Suppressor macrophage treated with lipopolysaccharide for 1 hour (primary cell): ENCODE data around the gene ULBP1.
"Not testable (repeated sequence)": the region's sequence is repeated elsewhere in the genome, so short reads cannot be mapped to it uniquely, and the experiment has no call there.

Experiments
- DNase-seq, 3 donors: peaks; one replicate each; pipeline ENCODE4 v3.0.0-alpha.2; 2020 to 2022

The ULBP1 gene

DNA sequence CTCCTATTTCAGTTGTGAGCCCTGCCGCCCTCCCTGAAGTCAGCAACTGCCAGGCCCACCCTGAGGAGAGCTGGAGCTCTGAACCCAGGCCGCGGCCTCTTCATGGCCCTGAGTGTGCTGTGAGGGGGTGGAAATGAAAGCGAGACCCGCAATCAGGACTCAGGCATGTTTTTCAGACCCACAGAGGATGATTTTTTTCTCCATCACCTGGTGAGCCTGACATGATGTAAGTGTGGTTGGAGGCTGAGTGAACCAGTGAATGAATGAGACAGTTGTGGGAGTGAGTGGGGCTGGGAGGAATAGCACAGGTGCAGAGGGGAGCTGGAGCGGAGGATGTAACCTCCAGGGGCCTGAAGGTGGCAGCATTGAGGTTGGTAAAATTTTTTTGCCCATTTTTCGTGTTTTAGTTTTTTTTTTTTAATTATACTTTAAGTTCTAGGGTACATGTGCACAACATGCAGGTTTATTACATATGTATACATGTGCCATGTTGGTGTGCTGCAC lies 43.3 kb downstream of the ULBP1 start:
- peak in 1 of 3 donors; percentile 37 for DNase-seq

DNA sequence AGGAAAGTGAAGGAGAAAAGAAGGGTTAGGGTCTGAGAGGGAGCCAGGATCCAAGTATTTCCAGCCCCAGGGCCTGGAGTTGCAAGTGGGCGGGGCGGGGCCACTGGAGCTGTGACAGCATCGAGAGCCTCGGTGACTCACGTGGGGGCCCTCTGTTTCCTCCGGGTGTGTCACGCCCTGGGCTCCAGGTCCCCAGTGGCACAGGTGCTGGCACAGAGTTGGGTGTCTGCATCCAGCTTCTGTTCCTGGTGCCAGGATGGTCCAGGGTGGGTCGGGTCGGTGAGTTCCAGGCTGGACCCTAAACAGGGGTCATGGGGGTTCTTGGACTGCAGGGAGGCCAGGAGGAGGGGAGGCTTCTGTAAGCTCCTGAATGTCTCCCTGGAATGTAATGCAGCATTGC lies 44.8 kb downstream of the ULBP1 start:
- DNase-seq = peak in 2 of 3 donors; percentile 20 to 39

DNA sequence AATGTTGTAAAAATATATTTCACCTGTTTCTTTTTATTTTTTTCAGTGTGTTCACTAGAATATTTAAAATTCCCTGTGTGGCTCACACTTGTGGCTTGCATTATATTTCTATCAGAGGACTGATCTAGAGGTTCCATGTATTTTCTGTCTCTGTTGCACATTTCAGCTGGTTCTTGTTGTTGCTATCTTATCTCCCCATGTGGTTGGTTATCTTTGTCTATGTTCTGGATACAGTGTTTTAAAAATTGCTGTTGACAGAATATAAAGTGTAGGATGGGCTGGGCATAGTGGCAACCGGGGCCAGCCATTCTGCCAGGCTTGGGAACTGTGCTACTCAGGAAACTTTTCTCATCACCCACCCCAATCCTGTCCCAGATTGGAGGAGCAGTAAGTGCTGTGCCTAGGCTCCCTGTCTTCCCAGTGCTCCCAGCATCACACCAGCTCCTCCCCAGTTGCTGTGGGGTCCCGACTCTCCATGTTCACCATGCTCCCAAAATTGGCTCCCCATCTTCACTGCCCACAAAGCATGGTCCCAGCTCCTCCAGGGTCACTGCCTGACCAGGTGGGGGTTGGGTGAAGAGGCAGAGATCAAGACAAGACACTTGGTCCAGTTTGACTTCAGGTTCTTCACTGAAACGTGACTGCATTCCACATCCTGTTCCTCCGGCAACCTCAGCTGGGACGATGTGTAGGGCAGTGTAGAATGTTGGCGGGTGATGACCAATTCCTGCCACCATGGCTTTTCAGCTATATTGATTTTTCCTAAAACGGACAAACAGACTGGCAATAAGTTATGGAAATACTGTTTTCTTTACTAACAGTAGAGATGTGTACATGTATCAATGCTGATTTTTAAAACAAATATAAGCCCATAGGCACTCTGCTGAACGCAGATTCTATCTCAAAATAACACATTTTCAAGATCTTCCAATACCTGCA lies 49.4 kb downstream of the ULBP1 start:
- DNase-seq = not testable (repeated sequence)

DNA sequence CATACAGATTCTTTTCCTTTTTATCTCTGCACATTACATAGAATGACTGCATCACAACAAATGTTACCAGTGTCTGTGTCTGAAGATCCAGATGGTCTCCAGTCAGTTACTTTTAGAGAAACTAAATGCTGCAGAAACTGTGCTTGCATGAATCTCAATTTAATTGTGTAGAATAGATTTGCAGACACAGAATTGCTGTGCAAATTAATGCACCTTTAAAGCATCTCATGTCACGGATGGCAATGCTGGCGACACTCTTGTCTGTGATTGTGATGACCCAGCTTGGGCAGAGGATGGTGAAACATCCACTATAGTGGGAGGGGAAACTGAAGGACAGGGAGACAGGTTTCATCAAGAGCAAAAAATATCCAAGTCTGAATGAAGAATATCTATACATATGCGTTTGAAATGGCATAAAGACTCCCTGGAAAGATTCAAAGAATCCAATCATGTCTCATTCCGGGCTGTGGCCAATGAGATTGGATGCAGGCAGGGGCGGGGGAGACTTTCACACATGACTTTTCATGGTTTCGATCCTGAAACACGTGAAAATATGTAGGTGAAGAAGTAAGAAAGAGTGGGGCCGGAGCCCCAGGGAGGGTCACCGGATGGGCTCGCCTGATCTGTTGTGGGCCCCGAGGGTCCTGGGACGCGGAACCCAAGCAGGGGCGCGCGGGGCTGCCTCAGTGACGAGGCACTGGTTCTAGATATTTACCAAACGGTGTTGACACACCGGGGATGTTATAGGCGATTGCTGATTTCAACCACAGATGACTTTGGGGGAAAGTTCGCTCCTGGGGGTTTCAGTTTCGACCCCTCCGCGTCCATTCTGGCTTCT lies 50.3 kb downstream of the ULBP1 start:
- not testable (repeated sequence) for DNase-seq

DNA sequence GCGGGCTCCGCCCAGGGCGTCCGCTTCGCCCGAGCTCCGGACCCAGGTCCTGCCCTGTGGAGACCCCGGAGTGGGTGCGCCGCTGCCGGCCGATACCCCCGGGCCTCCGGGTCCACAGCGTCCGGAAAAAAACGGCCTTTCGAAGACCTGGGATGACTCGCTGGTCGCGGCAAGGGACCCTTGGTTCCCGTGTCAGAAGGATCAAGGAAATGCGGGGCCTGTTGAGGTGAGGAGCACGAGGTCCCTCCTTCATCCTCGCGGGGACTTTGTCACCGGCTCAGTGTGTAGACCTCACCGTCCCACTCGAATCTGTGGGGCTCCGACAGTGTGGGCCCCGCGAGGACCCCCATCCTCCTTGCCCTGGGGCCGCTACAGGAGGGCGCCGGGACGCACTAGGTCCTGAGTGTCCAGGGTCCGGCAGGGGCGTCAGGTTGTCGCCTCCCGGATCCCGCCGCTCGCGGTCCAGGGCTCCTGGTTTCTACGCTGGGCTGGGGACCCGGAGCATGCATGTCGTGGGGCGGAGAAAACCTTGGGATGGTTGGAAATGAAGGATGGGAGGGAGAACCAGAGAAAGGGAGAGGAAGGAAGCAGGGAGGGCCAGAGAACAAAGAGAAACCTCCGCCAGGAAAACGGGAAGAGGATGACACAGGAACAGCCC lies 51.0 kb downstream of the ULBP1 start:
- DNase-seq = not testable (repeated sequence)

DNA sequence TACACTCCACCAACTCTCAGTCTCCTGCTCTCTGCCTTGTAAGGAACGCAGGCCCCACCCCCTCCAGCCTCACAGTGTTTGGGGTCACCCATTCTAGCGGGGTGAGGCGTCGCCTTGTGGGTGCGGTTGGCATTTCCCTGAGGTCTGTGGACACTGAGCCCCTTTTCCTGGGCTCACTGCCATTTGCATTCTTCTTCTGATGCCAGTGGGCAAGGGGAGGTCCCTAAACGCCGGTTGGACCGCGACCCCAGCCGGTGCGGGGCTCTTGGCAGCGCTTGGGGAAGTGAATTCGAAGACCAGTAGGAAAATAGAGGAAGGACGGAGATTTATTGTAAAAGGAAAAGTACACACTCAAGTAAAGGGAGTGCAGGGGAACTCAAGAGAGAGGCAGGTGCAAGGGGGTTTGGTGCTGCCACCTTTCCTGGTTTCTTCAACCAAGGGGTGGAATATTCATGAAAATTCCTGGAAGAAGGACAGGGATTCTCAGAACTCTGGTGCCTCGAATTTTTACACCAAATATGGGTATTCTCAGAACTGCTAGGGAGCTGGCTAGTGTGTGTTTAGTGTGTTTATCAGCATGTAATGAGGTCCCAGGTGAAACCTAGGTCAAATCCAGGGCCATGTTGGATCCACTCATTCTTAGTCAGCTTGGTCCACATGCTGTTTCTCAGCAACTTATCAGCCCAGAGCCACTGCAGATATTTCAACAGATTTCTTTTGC lies 51.7 kb downstream of the ULBP1 start:
- not testable (repeated sequence) for DNase-seq

DNA sequence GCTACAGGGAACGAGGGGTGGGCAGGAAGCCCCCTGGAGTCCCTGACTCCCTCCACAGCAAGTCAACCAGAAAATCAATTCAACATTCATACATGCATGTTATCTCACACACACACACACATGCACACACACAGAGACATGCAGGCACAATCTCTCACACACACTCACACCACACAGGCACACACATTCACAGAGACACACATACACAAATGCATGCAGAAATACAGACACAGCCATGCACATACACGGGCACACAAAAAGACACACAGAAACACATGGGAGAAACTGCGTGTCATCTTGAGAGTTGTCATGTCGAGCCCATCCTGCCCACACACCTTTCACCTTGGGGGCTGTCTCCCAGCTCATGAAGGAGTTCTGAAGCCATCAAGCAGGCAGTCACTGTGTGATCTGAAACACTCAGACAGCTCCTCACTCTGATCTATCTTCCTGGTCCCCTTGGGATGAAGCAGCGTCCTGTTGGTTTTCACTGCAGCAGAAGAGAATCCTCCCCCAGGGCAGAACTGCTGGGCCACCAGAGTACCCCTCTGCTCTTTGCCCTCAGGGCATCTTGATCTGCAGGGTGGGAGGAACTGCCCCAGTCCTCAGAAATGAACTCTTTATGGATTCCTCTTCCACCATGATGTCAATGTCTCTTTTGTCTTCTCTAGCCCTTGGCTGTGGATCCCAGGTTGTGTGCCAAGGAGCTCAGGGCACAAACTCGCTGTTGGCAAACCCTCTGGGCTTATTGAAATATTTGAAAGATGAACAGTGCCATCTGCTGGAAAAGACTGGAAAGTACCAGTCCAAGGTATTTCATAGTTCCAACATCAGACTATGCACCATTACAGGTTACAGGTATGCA lies 52.8 kb downstream of the ULBP1 start:
- DNase-seq = peak; percentile 69 to 86 (median 83)

DNA sequence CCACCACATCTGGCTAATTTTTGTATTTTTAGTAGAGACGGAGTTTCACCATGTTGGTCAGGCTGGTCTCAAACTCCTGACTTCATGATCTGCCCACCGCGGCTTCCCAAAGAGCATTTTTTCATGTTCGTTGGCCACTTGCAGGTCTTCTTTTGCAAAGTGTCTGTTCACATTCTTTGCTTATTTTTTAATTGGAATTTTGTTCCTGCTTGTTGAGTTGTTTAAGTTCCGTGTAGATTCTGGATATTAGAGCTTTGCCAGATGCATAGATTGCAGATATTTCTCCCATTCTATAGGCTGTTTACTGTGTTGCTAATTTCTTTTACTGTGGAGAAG lies 53.4 kb downstream of the ULBP1 start:
- DNase-seq = not testable (repeated sequence)

DNA sequence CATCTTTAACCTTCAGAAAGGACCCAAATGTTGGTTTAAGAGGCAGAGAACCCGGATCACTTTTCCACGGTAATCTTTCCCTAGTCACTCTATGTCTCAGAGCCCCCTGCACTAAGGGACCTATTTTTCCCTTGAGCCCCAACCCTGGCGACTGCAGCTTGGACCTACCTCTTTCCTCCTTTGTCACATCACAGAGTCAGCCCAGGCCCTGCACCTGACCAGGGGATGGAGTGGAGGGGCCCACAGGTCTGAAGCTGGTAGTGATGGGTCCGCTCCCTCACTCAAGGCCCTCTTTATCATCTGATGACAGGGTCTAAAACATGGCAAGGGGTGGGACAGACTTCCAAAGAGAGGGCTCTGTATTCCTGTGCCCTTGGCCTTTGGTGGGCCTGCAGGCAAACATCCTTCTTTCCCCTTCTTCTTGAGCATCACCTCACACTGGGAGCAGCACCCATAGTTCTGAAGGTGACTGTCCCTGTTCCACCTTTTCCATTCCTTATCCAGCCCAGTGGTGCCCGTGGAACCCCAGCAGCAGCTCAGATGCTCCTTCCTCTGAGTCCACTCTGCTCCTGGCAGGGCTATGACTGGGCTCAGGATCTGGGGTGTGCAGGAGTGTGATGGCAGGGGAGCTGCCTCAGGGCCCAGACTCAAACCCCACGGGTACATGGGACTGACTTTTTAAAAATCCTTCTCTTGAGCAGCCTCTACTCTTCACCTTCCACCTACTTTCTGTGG lies 55.3 kb downstream of the ULBP1 start:
- no peak for DNase-seq

DNA sequence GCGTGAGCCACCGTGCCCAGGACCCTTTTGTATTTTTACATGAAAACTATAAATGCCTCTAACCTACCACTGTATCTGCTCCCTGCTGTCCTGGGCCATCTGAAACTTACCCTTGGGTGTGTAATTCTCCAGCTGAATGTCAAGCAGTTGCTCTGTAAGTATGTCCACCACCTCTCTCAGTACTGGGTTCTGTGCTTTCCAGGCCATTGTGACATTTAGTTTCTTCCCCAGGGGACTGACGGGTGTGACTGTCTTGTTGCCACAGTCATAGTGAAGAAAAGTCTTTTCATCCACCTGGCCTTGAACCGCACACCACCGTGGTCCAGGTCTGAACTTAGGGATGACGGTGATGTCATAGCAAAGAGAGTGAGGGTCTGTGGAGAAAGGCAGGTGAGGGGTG lies 58.1 kb downstream of the ULBP1 start:
- DNase-seq = not testable (repeated sequence)
